ENCODE measurements around the gene SUPT16H. TPM values are rescaled to one million over a fixed set of nuclear protein-coding genes. Genes with fewer than 3 reads are reported as not detected.

SUPT16H gene
- total and polyA plus RNA-seq, 2 of the 13 experiments (the other 11 are each of a cell fraction or from before 2014, with no cell fraction given): 77.5 to 230 TPM

DNA sequence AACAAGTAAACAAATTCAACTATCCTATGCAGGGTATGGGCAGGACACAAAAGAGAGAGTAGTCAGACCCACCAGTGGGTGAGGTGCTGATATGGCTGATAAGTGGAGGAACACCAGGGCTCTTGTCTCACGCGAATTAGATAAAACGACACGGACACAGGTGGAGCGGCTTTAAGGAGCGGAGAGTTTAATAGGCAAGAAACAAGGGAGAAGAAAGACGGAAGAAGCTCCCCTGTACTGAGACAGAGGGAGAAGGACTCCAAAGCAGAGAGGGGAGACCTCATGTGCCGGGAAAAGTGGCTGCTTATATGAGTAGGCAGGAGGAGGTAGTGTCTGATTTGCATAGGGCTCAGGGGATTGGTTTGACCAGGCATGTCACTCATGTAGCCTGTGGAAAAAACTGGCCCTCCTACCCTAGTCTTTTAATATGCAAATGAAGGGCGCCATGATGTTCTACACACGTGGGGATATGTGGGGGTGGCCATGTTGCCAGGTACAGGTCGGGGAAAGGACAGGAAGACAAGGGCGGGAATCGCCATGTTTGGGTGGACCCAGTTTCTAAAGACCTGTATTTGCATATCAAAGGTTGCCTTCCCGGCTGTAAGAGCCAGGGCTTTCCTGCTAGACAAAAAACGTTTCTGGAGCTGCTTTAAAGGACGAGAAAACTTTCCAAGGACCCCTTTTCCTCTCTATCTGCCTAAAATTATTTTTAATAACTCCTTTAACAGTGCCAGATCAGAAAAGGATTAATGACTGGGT is 75.2 kb downstream of the SUPT16H start (continued):
- TF ChIP-seq GPBP1L1 (CRISPR knock-in tag; IDR thresholded peaks at IDR 0.05): no peak
- TF ChIP-seq ZNF512B (CRISPR knock-in tag; IDR thresholded peaks at IDR 0.05; ENCODE audit: borderline replicate concordance): peak; percentile 35; the same call in 1 of the 2 replicates
- TF ChIP-seq ZNF782 (CRISPR knock-in tag; IDR thresholded peaks at IDR 0.05; ENCODE audit: borderline replicate concordance): 0 out of 2 replicates have a peak, but pooled peaks have one; percentile 43
- TF ChIP-seq, protein P1, sequence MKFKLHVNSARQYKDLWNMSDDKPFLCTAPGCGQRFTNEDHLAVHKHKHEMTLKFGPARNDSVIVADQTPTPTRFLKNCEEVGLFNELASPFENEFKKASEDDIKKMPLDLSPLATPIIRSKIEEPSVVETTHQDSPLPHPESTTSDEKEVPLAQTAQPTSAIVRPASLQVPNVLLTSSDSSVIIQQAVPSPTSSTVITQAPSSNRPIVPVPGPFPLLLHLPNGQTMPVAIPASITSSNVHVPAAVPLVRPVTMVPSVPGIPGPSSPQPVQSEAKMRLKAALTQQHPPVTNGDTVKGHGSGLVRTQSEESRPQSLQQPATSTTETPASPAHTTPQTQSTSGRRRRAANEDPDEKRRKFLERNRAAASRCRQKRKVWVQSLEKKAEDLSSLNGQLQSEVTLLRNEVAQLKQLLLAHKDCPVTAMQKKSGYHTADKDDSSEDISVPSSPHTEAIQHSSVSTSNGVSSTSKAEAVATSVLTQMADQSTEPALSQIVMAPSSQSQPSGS (CRISPR knock-in tag; IDR thresholded peaks at IDR 0.05): no peak
- TF ChIP-seq, protein P2, sequence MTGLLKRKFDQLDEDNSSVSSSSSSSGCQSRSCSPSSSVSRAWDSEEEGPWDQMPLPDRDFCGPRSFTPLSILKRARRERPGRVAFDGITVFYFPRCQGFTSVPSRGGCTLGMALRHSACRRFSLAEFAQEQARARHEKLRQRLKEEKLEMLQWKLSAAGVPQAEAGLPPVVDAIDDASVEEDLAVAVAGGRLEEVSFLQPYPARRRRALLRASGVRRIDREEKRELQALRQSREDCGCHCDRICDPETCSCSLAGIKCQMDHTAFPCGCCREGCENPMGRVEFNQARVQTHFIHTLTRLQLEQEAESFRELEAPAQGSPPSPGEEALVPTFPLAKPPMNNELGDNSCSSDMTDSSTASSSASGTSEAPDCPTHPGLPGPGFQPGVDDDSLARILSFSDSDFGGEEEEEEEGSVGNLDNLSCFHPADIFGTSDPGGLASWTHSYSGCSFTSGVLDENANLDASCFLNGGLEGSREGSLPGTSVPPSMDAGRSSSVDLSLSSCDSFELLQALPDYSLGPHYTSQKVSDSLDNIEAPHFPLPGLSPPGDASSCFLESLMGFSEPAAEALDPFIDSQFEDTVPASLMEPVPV (CRISPR knock-in tag; IDR thresholded peaks at IDR 0.05): no peak
- no peak for TF ChIP-seq ZNF577 (CRISPR knock-in tag; IDR thresholded peaks at IDR 0.05; ENCODE audit: borderline replicate concordance, low read depth)
- no peak for TF ChIP-seq MTERF4 (CRISPR knock-in tag; IDR thresholded peaks at IDR 0.05)
- TF ChIP-seq SMYD3 (CRISPR knock-in tag; IDR thresholded peaks at IDR 0.05): no peak
- no peak for TF ChIP-seq ZNF24 (IDR thresholded peaks at IDR 0.05)
- TF ChIP-seq, protein P3, sequence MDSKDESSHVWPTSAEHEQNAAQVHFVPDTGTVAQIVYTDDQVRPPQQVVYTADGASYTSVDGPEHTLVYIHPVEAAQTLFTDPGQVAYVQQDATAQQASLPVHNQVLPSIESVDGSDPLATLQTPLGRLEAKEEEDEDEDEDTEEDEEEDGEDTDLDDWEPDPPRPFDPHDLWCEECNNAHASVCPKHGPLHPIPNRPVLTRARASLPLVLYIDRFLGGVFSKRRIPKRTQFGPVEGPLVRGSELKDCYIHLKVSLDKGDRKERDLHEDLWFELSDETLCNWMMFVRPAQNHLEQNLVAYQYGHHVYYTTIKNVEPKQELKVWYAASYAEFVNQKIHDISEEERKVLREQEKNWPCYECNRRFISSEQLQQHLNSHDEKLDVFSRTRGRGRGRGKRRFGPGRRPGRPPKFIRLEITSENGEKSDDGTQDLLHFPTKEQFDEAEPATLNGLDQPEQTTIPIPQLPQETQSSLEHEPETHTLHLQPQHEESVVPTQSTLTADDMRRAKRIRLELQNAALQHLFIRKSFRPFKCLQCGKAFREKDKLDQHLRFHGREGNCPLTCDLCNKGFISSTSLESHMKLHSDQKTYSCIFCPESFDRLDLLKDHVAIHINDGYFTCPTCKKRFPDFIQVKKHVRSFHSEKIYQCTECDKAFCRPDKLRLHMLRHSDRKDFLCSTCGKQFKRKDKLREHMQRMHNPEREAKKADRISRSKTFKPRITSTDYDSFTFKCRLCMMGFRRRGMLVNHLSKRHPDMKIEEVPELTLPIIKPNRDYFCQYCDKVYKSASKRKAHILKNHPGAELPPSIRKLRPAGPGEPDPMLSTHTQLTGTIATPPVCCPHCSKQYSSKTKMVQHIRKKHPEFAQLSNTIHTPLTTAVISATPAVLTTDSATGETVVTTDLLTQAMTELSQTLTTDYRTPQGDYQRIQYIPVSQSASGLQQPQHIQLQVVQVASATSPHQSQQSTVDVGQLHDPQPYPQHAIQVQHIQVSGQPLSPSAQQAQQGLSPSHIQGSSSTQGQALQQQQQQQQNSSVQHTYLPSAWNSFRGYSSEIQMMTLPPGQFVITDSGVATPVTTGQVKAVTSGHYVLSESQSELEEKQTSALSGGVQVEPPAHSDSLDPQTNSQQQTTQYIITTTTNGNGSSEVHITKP (CRISPR knock-in tag; IDR thresholded peaks at IDR 0.05; ENCODE audit: low read depth): no peak
- no peak for TF ChIP-seq ZNF839 (CRISPR knock-in tag; IDR thresholded peaks at IDR 0.05; ENCODE audit: borderline replicate concordance)
- TF ChIP-seq ZNF598 (CRISPR knock-in tag; IDR thresholded peaks at IDR 0.05; ENCODE audit: borderline replicate concordance): no peak; the same call in 1 of the 2 replicates
- peak; percentile 94 to 95 for TF ChIP-seq POLR2A (IDR thresholded peaks at IDR 0.05; ENCODE audit: insufficient read depth in 1 of 2, low read depth in 2 of 2, low read length in 2 of 2)

Data from HepG2 (cell line).